ENCODE measurements around the gene TAF11L8. TPM values are rescaled to one million over a fixed set of nuclear protein-coding genes. Genes with fewer than 3 reads are reported as not detected.
"Not testable (repeated sequence)": the region's sequence is repeated elsewhere in the genome, so short reads cannot be mapped to it uniquely, and the experiment has no call there.

The TAF11L8 gene
- total RNA-seq: not detected
- long read RNA-seq: 0 reads

GRCh38 chr5:17590860-17591259 is at the start of gene TAF11L8:
Gene TAF11L8 (minus strand): TSS chr5:17590960.
- intact Hi-C loops (cut with micrococcal nuclease); ATAC-seq; DNase-seq: not testable (repeated sequence)

DNA sequence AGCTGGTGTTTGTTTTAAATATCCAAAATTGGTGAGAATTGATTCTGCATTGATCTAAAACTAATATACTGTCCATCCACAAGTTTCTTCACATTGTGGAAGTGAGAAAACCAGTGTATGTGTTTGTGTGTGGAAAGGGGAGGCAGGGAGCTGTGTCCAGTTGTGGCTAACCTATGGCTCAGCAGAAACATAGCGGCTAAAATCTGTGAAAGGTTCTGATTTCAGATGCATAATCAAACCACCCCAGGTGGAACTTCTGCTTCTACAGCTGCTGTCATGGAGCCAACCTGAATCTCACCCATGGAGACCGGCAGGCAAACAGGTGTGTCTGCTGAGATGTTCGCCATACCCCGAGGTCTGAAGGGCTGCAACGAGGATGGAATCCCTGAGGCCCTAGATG is 43.4 kb upstream of the TAF11L8 start, which contains the start of gene TAF11L14:
Gene TAF11L14 (plus strand): TSS at position 301 of the 400 bp plus-strand sequence.
- intact Hi-C loops (cut with micrococcal nuclease): no loop called here
- ATAC-seq (no peak), DNase-seq (no peak)

GRCh38 chr5:17631788-17632187 is 41.0 kb upstream of the TAF11L8 start, which contains the start of gene TAF11L13:
Gene TAF11L13 (plus strand): TSS chr5:17632088.
- intact Hi-C loops (cut with micrococcal nuclease); DNase-seq; ATAC-seq: not testable (repeated sequence)

DNA sequence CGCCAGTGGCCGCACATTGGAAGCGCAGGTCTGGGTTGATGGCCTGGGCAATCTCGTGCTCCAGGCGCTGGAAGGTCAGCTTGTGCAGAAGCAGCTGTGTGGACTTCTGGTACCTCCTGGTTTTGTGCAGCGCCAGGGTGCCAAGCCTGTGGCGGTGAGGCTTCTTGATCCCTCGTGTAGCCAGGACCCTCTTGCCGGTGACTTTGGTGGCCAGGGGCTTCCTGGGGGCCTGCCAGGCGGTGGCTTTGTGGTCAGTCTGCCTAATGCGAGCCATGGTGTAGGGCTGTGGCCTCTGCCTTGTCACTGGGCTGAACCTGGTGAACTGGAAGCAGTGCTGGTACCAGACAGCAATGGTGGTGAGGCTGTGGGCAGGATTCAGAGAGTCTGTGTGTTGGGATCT is 34.9 kb upstream of the TAF11L8 start:
- ATAC-seq: no peak
- DNase-seq: no peak
- intact Hi-C loops (cut with micrococcal nuclease): no loop called here

DNA sequence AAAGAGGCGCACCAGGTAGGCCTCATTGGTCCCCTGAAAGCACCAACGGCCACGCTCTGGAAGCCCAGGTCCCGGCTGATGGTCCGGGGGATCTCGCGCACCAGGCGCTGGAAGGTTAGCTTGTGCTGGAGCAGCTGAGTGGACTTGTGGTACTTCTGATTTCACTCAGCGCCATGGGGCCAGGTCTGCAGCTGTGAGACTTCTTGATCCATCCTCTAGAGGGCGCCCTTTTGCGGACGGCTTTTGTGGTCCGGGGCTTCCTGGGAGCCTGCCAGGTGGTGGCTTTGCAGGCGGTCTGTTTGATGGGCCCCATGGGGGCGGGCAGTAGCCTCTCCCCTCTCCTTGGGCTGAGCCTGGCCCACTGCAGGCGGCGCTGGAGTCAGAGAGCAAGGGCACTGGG is 29.9 kb upstream of the TAF11L8 start:
- intact Hi-C loops (cut with micrococcal nuclease): no loop called here
- ATAC-seq: no peak
- no peak for DNase-seq

DNA sequence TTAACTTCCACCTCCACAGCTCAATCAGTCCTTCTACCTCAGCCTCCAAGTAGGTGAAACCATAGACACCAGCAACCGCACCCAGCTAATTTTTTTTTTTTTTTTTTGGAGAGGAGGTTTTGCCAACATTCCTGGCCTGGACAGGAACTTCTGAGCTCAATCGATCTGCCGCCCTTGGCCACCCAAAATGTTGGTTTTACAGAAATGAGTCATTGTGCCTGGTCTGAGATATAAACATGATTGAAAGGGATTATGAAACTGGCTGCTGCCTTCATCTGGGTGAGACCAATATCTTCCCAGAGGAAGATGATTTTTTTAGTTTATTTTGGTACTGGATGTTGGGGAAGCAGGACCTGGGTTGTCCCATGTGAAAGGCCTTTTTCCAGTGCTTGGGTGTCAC is 28.6 kb upstream of the TAF11L8 start:
- DNase-seq: no peak
- intact Hi-C loops (cut with micrococcal nuclease): no loop called here
- no peak for ATAC-seq

DNA sequence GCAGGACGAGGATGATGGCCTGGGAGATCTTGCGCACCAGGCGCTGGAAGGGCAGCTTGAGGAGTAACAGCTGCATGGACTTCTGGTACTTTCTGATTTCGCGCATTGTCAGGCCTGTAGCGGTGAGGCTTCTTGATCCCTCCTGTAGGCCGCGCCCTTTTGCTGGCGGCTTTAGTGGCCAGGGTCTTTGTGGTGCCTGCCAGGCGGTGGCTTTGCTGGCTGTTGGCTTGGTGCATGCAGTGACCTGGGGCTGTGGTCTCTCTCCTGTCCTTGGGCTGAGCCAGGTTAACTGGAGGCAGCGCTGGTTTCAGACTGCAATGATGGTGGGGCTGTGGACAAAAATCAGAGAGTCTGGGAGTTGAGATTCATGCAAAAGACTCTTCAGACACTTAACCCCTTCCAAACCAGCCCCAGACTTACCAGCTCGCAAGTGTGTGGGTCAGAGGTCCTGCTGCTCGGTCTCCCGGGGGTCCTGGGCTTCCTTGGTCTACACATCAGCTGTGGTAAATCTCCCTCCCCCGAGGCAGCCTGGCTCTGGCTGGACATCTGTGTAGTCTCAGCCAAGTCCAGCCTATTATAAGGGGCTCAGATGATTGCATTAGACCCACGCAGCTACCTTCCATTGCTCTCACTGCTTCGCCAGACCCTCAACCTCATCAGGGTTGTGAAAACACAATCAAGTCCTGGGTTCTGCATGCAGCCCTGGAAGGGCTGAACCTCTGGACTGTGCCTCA is 24.3 kb upstream of the TAF11L8 start:
- ATAC-seq (no peak), DNase-seq (no peak)
- intact Hi-C loops (cut with micrococcal nuclease): no loop called here

DNA sequence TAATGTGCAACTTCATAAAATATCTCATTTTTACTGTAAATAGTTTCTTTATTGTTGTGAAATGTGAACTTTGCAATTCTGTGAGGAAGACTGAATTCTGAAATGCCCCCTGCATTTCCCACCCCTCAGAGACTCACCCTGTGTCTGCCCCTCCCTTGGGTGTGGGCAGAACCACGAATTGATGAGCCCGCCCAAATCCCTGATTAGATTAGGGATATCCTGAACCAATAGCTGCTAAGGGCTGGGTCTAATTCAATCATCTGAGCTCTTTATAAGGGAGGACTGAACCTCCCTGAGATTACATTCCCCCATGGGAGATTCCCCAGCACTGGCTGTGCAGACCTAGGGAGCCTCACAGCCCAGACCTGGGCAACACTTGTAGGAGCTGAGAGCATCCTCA is 19.3 kb upstream of the TAF11L8 start, which contains the start of gene TAF11L12:
Gene TAF11L12 (plus strand): TSS at position 301 of the 400 bp plus-strand sequence.
- DNase-seq; intact Hi-C loops (cut with micrococcal nuclease); ATAC-seq: not testable (repeated sequence)

DNA sequence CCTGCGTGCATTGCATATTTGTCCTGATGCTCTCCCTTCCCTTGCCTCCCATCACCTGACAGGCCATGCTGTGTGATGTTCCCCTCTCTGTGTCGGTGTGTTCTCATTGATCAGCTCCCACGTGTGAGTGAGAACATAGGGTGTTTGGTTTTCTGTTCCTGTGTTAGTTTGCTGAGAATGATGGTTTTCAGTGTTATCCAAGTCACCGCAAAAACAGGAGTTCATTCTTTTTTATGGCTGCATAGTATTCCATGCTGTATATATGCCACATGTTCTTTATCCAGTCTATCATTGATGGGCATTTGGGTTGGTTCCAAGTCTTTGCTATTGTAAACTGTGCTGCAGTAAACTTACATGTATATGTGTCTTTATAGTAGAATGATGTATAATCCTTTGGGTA is 16.7 kb upstream of the TAF11L8 start:
- intact Hi-C loops (cut with micrococcal nuclease); DNase-seq; ATAC-seq: not testable (repeated sequence)

GRCh38 chr5:17604951-17605350 is 14.2 kb upstream of the TAF11L8 start:
- intact Hi-C loops (cut with micrococcal nuclease): no loop called here
- DNase-seq: no peak
- ATAC-seq: no peak

DNA sequence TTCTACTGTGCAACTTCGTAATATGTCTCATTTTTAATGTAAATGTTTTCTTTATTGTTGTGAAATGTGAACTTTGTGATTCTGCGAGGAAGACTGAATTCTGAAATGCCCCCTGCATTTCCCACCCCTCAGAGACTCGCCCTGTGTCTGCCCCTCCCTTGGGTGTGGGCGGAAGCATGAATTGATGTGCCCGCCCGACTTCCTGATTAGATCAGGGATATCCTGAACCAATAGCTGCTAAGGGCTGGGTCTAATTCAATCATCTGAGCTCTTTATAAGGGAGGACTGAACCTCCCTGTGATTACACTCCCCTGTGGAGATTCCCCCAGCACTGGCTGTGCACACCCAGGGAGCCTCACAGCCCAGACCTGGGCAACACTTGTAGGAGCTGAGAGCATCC is 13.1 kb upstream of the TAF11L8 start, which contains the start of gene TAF11L11:
Gene TAF11L11 (plus strand): TSS at position 304 of the 400 bp plus-strand sequence.
- DNase-seq; intact Hi-C loops (cut with micrococcal nuclease); ATAC-seq: not testable (repeated sequence)

- ATAC-seq; intact Hi-C loops (cut with micrococcal nuclease); DNase-seq: not testable (repeated sequence)
Observed at GRCh38 chr5:17597728-17598127, 7.0 kb upstream of the TAF11L8 start, which contains the start of gene TAF11L10. Gene TAF11L10 (minus strand): TSS chr5:17597828.

- intact Hi-C loops (cut with micrococcal nuclease): not testable (repeated sequence)
Observed at GRCh38 chr5:17594255-17594654, 3.5 kb upstream of the TAF11L8 start, which contains the start of gene TAF11L9. Gene TAF11L9 (minus strand): TSS chr5:17594394.

DNA sequence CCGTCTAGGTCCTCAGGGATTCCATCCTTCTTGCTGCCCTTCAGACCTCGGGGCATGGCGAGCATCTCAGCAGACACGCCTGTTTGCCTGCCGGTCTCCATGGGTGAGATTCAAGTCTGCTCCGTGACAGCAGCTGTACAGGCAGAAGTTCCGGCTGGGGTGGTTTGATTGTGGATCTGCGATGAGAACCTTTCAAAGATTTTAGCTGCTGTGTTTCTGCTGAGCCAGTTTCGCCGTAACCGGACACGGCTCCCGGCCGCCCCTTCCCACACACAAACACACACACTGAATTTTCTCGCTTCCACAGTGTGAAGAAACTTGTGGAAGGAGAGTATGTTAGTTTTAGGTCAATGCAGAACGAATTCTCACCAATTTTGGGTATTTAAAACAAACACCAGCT is 5.1 kb downstream of the TAF11L8 start, which contains the start of gene TAF11L7:
Gene TAF11L7 (minus strand): TSS at position 101 of the 400 bp plus-strand sequence.
- ATAC-seq; intact Hi-C loops (cut with micrococcal nuclease); DNase-seq: not testable (repeated sequence)

More at GRCh38 chr5:17594255-17594654, 3.5 kb upstream of the TAF11L8 start, which contains the start of gene TAF11L9:
- ATAC-seq, DNase-seq: not testable (repeated sequence)

Other genes starting within 250 kb of the TAF11L8 start
- gene TAF11L2, start 92.7 kb downstream of the TAF11L8 start, total RNA-seq: not detected
- not detected for gene TAF11L3, start 72.6 kb downstream of the TAF11L8 start, total RNA-seq
- gene TAF11L4, start 69.2 kb downstream of the TAF11L8 start, total RNA-seq: not detected
- gene TAF11L5, start 65.7 kb downstream of the TAF11L8 start, total RNA-seq: not detected
- gene TAF11L6, start 62.3 kb downstream of the TAF11L8 start, total RNA-seq: not detected
- gene TAF11L7, start 5.2 kb downstream of the TAF11L8 start, total RNA-seq: not detected
- not detected for gene TAF11L9, start 3.4 kb upstream of the TAF11L8 start, total RNA-seq
- gene TAF11L10, start 6.9 kb upstream of the TAF11L8 start, total RNA-seq: not detected
- gene TAF11L11, start 13.2 kb upstream of the TAF11L8 start, total RNA-seq: not detected
- not detected for gene TAF11L12, start 19.4 kb upstream of the TAF11L8 start, total RNA-seq
- not detected for gene TAF11L13, start 41.1 kb upstream of the TAF11L8 start, total RNA-seq
- gene TAF11L14, start 43.5 kb upstream of the TAF11L8 start, total RNA-seq: not detected